GM06990 (cell line): ENCODE results near the gene RHPN2.

ENCODE experiments used
- DNase-seq: peaks from one replicate; pipeline ENCODE4 v3.0.0-alpha.2; 2011; ENCODE audit not compliant: insufficient read length; ENCODE audit errors: extremely low read depth
- H3K27me3 ChIP-seq: replicated peaks from 2 replicates; pipeline ENCODE4 v1.6.0; 2011; ENCODE audit warnings: low read length; ENCODE audit not compliant: control insufficient read depth, insufficient read depth
- H3K36me3 ChIP-seq: 2 replicates; pipeline ENCODE4 v1.5.1; 2011; ENCODE audit warnings: low read length; ENCODE audit not compliant: control insufficient read depth, insufficient read depth
- H3K4me3 ChIP-seq: replicated peaks from 2 replicates; pipeline ENCODE4 v1.5.1; 2011; ENCODE audit warnings: low read depth, mild to moderate bottlenecking, control low read depth, low read length
- CTCF ChIP-seq: IDR thresholded peaks from 2 replicates; pipeline ENCODE4 v1.5.1; 2011; ENCODE audit warnings: low read length, control low read depth, mild to moderate bottlenecking, inconsistent platforms; ENCODE audit not compliant: insufficient read depth, poor library complexity, severe bottlenecking

The RHPN2 gene

DNA sequence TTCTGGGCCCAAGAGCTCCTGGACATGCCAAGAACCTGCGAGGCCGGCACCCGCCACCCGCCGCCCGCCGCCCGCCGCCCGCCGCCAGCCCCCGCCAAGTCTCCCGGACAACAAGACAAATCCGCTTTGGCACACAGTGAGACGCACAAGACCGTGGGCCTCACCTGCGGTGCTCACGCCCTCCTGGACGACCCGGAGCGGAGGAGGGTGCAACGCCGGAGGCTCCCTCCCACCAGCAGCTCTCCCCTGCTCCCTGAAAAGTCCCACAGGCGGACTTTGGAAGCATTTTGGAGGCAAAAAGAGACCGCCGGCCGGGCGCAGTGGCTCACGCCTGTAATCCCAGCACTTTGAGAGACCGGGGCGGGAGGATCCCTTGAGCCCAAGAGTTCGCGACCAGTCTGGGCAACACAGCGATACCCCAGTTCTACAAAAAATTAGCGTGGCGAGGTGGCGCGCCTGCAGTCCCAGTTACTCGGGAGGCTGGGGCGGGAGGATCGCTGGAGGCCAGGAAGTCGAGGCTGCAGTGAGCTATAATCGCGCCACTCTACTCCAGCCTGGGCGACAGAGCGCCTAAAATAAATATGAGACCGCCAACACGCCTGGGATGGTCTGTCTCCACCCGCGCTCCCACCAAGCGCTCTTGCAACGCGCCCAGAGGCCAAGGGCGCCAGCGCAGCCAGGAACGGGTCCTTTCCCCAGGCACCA, 783 bp downstream of the RHPN2 start:
- TF ChIP-seq CTCF: no peak
- Histone ChIP-seq H3K36me3 (no peaks in the 10 kb centered on the region), H3K27me3 (no peaks in the 10 kb centered on the region; the same call in 1 of the 2 replicates), H3K4me3 (peak overlapping the region; percentile 56)
- DNase-seq: peak; percentile 19

DNA sequence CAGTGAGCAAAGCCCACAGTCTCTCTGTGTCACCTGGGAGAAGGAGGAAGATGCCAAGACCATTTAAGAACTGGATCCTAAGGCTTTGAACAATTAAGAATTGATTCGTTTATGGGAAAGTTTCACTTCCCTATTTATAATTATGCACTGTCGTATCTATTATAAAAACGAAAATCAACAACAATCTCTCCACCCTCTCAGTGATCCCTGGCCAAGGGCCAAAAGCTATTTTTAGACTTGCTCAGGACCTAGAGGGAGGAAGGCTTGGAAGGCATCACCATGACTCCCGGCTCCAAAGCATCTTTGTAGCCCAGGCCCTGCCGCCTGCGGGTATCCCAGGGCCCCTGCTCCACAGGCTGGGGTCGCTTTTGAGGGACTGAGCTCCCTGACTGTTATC, 1.3 kb downstream of the RHPN2 start:
- no peak for TF ChIP-seq CTCF
- DNase-seq: no peak
- H3K4me3 ChIP-seq: no peak overlapping the region
- no peaks in the 10 kb centered on the region for H3K36me3 ChIP-seq
- H3K27me3 ChIP-seq: no peaks in the 10 kb centered on the region; the same call in 1 of the 2 replicates

DNA sequence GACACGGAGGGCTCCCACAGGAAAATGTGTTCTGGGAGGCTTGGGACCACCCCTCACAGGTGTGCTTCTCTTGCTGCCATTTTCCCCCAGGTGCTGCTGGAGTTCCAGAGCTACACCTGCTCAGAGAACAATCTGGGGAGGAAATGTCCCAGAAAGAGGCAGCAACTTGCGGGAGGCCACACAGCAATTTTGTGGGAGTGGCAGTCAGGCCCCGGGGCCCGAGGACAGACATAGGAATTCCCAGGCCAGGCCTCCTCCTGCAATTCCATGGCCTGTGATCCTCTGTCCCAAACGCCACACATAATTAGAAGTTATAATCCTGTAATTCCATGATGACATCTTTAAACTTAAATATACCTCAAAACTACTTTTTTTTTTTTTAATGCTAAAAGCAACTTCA, 1.8 kb downstream of the RHPN2 start:
- no peak for TF ChIP-seq CTCF
- Histone ChIP-seq H3K36me3 (no peaks in the 10 kb centered on the region), H3K4me3 (no peak overlapping the region), H3K27me3 (no peaks in the 10 kb centered on the region; the same call in 1 of the 2 replicates)
- DNase-seq: no peak

DNA sequence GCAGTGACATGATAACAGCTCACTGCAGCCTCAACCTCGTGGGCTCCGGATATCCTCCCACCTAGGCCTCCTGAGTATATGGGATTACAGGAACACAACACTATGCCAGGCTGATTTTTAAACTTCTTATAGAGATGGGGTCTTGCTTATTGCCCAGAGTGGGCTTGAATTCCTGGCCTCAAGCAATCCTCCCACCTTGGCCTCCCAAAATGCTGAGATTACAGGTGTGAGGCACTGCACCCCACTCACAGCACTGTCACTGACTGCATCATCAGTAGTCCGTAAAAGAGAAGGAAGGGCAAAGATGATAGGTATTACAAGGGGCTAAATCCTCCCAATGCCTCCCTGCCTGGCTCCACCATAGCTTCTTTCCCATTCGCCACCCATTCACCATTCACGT, 4.1 kb downstream of the RHPN2 start:
- H3K36me3 ChIP-seq: no peaks in the 10 kb centered on the region
- no peaks in the 10 kb centered on the region; the same call in 1 of the 2 replicates for H3K27me3 ChIP-seq

GRCh38 chr19:33055718-33056117, 9.0 kb downstream of the RHPN2 start:
- H3K27me3 ChIP-seq: no peaks in the 10 kb centered on the region
- TF ChIP-seq CTCF: no peak
- H3K4me3 ChIP-seq: no peak overlapping the region
- H3K36me3 ChIP-seq: no peaks in the 10 kb centered on the region
- DNase-seq: no peak

More for the DNA sequence above, 4.1 kb downstream of the RHPN2 start:
- no peak for TF ChIP-seq CTCF
- DNase-seq: no peak
- no peak overlapping the region for H3K4me3 ChIP-seq
